ENCODE results near the gene CWC15.
"Not testable (repeated sequence)": the region's sequence is repeated elsewhere in the genome, so short reads cannot be mapped to it uniquely, and the experiment has no call there.

DNA sequence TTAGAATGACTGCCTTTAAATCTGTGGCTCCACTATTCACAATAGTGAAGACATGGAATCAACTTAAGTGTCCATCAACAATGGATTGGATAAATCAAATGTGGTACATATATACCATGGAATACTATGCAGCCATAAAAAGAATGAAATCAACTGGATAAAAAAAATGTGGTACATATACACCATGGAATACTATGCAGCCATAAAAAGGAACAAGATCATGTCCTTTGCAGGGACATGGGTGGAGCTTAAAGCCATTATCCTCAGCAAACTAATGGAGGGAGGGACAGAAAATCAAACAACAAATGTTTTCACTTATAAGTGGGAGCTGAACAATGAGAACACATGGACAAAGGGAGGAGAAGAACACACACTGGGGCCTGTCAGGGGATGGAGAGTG, 41.3 kb downstream of the CWC15 start:
- TF ChIP-seq, protein P1, sequence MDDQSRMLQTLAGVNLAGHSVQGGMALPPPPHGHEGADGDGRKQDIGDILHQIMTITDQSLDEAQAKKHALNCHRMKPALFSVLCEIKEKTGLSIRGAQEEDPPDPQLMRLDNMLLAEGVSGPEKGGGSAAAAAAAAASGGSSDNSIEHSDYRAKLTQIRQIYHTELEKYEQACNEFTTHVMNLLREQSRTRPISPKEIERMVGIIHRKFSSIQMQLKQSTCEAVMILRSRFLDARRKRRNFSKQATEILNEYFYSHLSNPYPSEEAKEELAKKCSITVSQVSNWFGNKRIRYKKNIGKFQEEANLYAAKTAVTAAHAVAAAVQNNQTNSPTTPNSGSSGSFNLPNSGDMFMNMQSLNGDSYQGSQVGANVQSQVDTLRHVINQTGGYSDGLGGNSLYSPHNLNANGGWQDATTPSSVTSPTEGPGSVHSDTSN (IDR thresholded peaks at IDR 0.05) = not testable (repeated sequence)
- not testable (repeated sequence) for TF ChIP-seq CTCF (IDR thresholded peaks at IDR 0.05); CHD2 (IDR thresholded peaks at IDR 0.05; ENCODE audit: low read length, partially characterized antibody); NRF1 (IDR thresholded peaks at IDR 0.05; ENCODE audit: low read depth, low read length); RAD21 (IDR thresholded peaks at IDR 0.05; ENCODE audit: low read length); YY1 (IDR thresholded peaks at IDR 0.05; ENCODE audit: low read depth); POLR2AphosphoS5 (IDR thresholded peaks at IDR 0.05; ENCODE audit: low read depth, low read length); GABPA (IDR thresholded peaks at IDR 0.05; ENCODE audit: low read depth)
- TF ChIP-seq, protein P2, sequence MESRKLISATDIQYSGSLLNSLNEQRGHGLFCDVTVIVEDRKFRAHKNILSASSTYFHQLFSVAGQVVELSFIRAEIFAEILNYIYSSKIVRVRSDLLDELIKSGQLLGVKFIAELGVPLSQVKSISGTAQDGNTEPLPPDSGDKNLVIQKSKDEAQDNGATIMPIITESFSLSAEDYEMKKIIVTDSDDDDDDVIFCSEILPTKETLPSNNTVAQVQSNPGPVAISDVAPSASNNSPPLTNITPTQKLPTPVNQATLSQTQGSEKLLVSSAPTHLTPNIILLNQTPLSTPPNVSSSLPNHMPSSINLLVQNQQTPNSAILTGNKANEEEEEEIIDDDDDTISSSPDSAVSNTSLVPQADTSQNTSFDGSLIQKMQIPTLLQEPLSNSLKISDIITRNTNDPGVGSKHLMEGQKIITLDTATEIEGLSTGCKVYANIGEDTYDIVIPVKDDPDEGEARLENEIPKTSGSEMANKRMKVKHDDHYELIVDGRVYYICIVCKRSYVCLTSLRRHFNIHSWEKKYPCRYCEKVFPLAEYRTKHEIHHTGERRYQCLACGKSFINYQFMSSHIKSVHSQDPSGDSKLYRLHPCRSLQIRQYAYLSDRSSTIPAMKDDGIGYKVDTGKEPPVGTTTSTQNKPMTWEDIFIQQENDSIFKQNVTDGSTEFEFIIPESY (IDR thresholded peaks at IDR 0.05; ENCODE audit: borderline replicate concordance, low read depth) = not testable (repeated sequence)
- TF ChIP-seq, protein P3, sequence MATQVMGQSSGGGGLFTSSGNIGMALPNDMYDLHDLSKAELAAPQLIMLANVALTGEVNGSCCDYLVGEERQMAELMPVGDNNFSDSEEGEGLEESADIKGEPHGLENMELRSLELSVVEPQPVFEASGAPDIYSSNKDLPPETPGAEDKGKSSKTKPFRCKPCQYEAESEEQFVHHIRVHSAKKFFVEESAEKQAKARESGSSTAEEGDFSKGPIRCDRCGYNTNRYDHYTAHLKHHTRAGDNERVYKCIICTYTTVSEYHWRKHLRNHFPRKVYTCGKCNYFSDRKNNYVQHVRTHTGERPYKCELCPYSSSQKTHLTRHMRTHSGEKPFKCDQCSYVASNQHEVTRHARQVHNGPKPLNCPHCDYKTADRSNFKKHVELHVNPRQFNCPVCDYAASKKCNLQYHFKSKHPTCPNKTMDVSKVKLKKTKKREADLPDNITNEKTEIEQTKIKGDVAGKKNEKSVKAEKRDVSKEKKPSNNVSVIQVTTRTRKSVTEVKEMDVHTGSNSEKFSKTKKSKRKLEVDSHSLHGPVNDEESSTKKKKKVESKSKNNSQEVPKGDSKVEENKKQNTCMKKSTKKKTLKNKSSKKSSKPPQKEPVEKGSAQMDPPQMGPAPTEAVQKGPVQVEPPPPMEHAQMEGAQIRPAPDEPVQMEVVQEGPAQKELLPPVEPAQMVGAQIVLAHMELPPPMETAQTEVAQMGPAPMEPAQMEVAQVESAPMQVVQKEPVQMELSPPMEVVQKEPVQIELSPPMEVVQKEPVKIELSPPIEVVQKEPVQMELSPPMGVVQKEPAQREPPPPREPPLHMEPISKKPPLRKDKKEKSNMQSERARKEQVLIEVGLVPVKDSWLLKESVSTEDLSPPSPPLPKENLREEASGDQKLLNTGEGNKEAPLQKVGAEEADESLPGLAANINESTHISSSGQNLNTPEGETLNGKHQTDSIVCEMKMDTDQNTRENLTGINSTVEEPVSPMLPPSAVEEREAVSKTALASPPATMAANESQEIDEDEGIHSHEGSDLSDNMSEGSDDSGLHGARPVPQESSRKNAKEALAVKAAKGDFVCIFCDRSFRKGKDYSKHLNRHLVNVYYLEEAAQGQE (IDR thresholded peaks at IDR 0.05; ENCODE audit: low read depth, low read length) = not testable (repeated sequence)
